ENCODE measurements around the gene WIPI1. TPM values are rescaled to one million over a fixed set of nuclear protein-coding genes. Genes with fewer than 3 reads are reported as not detected.

The WIPI1 gene
- total RNA-seq, 1 donor: 190 TPM

DNA sequence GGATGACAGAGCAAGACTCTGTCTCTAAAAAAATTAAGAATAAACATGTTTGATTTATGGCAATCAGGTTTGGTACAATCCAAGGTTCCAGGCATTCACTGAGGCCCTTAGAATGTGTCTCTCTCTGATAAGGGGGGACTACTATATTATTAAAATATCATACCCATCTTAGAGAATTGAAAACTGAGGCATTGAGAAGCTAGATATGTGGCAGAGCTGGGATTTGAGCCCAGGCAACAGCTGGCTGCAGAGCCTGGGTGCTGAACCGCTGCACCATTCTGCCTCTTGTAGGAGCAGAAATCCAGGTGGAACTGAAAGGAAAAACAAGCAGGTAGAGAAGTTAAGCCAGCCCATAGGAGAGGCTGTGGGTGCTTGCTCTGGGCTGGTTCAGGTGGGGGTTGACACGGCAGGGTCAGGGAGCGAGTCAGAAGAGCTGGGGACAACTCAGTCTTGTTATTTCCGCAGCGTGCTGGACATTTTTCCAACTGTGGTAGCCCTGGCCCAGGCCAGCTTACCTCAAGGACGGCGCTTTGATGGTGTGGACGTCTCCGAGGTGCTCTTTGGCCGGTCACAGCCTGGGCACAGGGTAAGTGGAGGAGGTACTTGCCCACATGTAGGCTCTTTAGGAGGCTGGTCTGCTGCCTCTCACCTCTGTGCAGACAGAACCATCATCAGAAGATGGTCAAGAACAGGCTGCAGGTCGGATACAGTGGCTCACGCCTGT is 62.5 kb downstream of the WIPI1 start:
- TF ChIP-seq, protein P1, sequence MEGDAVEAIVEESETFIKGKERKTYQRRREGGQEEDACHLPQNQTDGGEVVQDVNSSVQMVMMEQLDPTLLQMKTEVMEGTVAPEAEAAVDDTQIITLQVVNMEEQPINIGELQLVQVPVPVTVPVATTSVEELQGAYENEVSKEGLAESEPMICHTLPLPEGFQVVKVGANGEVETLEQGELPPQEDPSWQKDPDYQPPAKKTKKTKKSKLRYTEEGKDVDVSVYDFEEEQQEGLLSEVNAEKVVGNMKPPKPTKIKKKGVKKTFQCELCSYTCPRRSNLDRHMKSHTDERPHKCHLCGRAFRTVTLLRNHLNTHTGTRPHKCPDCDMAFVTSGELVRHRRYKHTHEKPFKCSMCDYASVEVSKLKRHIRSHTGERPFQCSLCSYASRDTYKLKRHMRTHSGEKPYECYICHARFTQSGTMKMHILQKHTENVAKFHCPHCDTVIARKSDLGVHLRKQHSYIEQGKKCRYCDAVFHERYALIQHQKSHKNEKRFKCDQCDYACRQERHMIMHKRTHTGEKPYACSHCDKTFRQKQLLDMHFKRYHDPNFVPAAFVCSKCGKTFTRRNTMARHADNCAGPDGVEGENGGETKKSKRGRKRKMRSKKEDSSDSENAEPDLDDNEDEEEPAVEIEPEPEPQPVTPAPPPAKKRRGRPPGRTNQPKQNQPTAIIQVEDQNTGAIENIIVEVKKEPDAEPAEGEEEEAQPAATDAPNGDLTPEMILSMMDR (IDR thresholded peaks at IDR 0.05; ENCODE audit: extremely low read depth, low read depth, low read length): no peak
- H3K36me3 ChIP-seq (ENCODE audit: insufficient read depth, low read length): no peaks in the 10 kb centered on the region
- H3K9me3 ChIP-seq (ENCODE audit: low read depth, low read length): no peaks in the 10 kb centered on the region
- H3K27me3 ChIP-seq (ENCODE audit: insufficient read depth, low read length): no peaks in the 10 kb centered on the region
- no peak for DNase-seq (ENCODE audit: insufficient read length, low spot score, missing footprints)
- H3K4me3 ChIP-seq (ENCODE audit: insufficient read depth, low read length): no peak overlapping the region
- no peak overlapping the region for H3K27ac ChIP-seq (ENCODE audit: low read depth, low read length)
- H2AFZ ChIP-seq (ENCODE audit: low read length): no peak overlapping the region
- no peaks in the 10 kb centered on the region for H3K79me2 ChIP-seq (ENCODE audit: insufficient read depth, low read length)
- no peaks in the 10 kb centered on the region for H4K20me1 ChIP-seq (ENCODE audit: insufficient read depth, low read length)
- peaks cover 28% of the 10 kb centered on the region for H3K4me1 ChIP-seq (ENCODE audit: insufficient read depth, low read length)
- no peak overlapping the region for H3K4me2 ChIP-seq (ENCODE audit: insufficient read depth, low read length)

- no peaks in the 10 kb centered on the region for H3K27me3 ChIP-seq (ENCODE audit: insufficient read depth, low read length)
- peak overlapping the region; percentile 52 for H3K4me2 ChIP-seq (ENCODE audit: insufficient read depth, low read length)
- no peaks in the 10 kb centered on the region for H3K9me3 ChIP-seq (ENCODE audit: low read depth, low read length)
- peak overlapping the region; percentile 72 for H2AFZ ChIP-seq (ENCODE audit: low read length)
- TF ChIP-seq, protein P1 (IDR thresholded peaks at IDR 0.05; ENCODE audit: extremely low read depth, low read depth, low read length): no peak
- peaks cover 17% of the 10 kb centered on the region for H3K4me1 ChIP-seq (ENCODE audit: insufficient read depth, low read length)
- peak overlapping the region; percentile 21 for H3K4me3 ChIP-seq (ENCODE audit: insufficient read depth, low read length)
- H3K27ac ChIP-seq (ENCODE audit: low read depth, low read length): peak overlapping the region; percentile 63
- DNase-seq (ENCODE audit: insufficient read length, low spot score, missing footprints): peak; percentile 72
- no peaks in the 10 kb centered on the region for H3K79me2 ChIP-seq (ENCODE audit: insufficient read depth, low read length)
- no peaks in the 10 kb centered on the region for H4K20me1 ChIP-seq (ENCODE audit: insufficient read depth, low read length)
- no peaks in the 10 kb centered on the region for H3K36me3 ChIP-seq (ENCODE audit: insufficient read depth, low read length)
Observed at GRCh38 chr17:68391561-68392268, 65.6 kb downstream of the WIPI1 start.

- peak; percentile 78 for DNase-seq (ENCODE audit: insufficient read length, low spot score, missing footprints)
- H3K4me3 ChIP-seq (ENCODE audit: insufficient read depth, low read length): peak overlapping the region; percentile 21
- peak overlapping the region; percentile 52 for H3K4me2 ChIP-seq (ENCODE audit: insufficient read depth, low read length)
Observed at GRCh38 chr17:68390888-68391545, 66.3 kb downstream of the WIPI1 start.

More at GRCh38 chr17:68390888-68391545, 66.3 kb downstream of the WIPI1 start:
- TF ChIP-seq, protein P1 (IDR thresholded peaks at IDR 0.05; ENCODE audit: extremely low read depth, low read depth, low read length): no peak
- no peaks in the 10 kb centered on the region for H3K27me3 ChIP-seq (ENCODE audit: insufficient read depth, low read length)
- H4K20me1 ChIP-seq (ENCODE audit: insufficient read depth, low read length): no peaks in the 10 kb centered on the region
- no peaks in the 10 kb centered on the region for H3K79me2 ChIP-seq (ENCODE audit: insufficient read depth, low read length)
- peak overlapping the region; percentile 72 for H2AFZ ChIP-seq (ENCODE audit: low read length)
- peaks cover 24% of the 10 kb centered on the region for H3K4me1 ChIP-seq (ENCODE audit: insufficient read depth, low read length)
- no peaks in the 10 kb centered on the region for H3K9me3 ChIP-seq (ENCODE audit: low read depth, low read length)
- peak overlapping the region; percentile 63 for H3K27ac ChIP-seq (ENCODE audit: low read depth, low read length)
- H3K36me3 ChIP-seq (ENCODE audit: insufficient read depth, low read length): no peaks in the 10 kb centered on the region
